ENCODE data around the gene TRIAP1. TPM values are rescaled to one million over a fixed set of nuclear protein-coding genes. Genes with fewer than 3 reads are reported as not detected.

Gene TRIAP1
- polyA plus RNA-seq, 1 donor (not counting 4 experiments of a cell fraction or from before 2014, with no cell fraction given): 71.1 TPM

GRCh38 chr12:120422892-120423456 is 23.2 kb downstream of the TRIAP1 start:
- H3K4me1 ChIP-seq (ENCODE audit: control insufficient read depth, extremely low read depth, insufficient read depth, low read length): no peaks in the 10 kb centered on the region
- H3K9ac ChIP-seq (ENCODE audit: control insufficient read depth, extremely low read depth, insufficient read depth, low read length): no peak overlapping the region
- H3K4me2 ChIP-seq (ENCODE audit: control insufficient read depth, extremely low read depth, insufficient read depth, low read depth, low read length): no peak overlapping the region
- H3K4me3 ChIP-seq (ENCODE audit: control insufficient read depth in 2 of 3, extremely low read depth in 1 of 3, insufficient read depth in 2 of 3, low read depth in 1 of 3, low read length in 3 of 3): no peak overlapping the region
- DNase-seq (ENCODE audit: low read depth, low spot score) (no peak), FAIRE-seq (no peak)
- H3K9me3 ChIP-seq (ENCODE audit: control insufficient read depth, low read depth, low read length): no peaks in the 10 kb centered on the region
- no peaks in the 10 kb centered on the region for H3K36me3 ChIP-seq (ENCODE audit: control insufficient read depth in 2 of 2, extremely low read depth in 1 of 2, insufficient read depth in 2 of 2, low read length in 2 of 2)
- H3K79me2 ChIP-seq (ENCODE audit: control insufficient read depth, insufficient read depth, low read length): no peaks in the 10 kb centered on the region
- H4K20me1 ChIP-seq (ENCODE audit: control insufficient read depth, extremely low read depth, insufficient read depth, low read length): no peaks in the 10 kb centered on the region
- H3K27ac ChIP-seq (ENCODE audit: control insufficient read depth, insufficient read depth, low read length): no peak overlapping the region
- dilution Hi-C loops (cut with MboI; ENCODE audit: extremely low pct_ligation_motif_present, low sequenced_read_pairs): no loop called here
- TF ChIP-seq CTCF (optimal IDR thresholded peaks at IDR 0.05 in 1 of 3, IDR thresholded peaks at IDR 0.05 in 1 of 3, conservative IDR thresholded peaks at IDR 0.05 in 1 of 3; ENCODE audit: extremely low read depth in 1 of 3, insufficient read depth in 2 of 3, low read length in 3 of 3) (no peak), EZH2 (IDR thresholded peaks at IDR 0.05; ENCODE audit: low read length) (no peak)
- H3K27me3 ChIP-seq (ENCODE audit: control insufficient read depth, extremely low read depth, insufficient read depth, low read length): no peaks in the 10 kb centered on the region
- H2AFZ ChIP-seq (ENCODE audit: control insufficient read depth, low read length): no peak overlapping the region
- H3K9me1 ChIP-seq (ENCODE audit: control insufficient read depth, extremely low read depth, insufficient read depth, low read length): no peaks in the 10 kb centered on the region

GRCh38 chr12:120421701-120422100 is 24.5 kb downstream of the TRIAP1 start:
- Histone ChIP-seq H3K27me3 (ENCODE audit: control insufficient read depth, extremely low read depth, insufficient read depth, low read length) (no peaks in the 10 kb centered on the region), H3K4me1 (ENCODE audit: control insufficient read depth, extremely low read depth, insufficient read depth, low read length) (no peaks in the 10 kb centered on the region), H3K27ac (ENCODE audit: control insufficient read depth, insufficient read depth, low read length) (no peak overlapping the region), H3K9ac (ENCODE audit: control insufficient read depth, extremely low read depth, insufficient read depth, low read length) (no peak overlapping the region), H3K9me3 (ENCODE audit: control insufficient read depth, low read depth, low read length) (no peaks in the 10 kb centered on the region), H4K20me1 (ENCODE audit: control insufficient read depth, extremely low read depth, insufficient read depth, low read length) (no peaks in the 10 kb centered on the region), H3K4me2 (ENCODE audit: control insufficient read depth, extremely low read depth, insufficient read depth, low read depth, low read length) (no peak overlapping the region), H2AFZ (ENCODE audit: control insufficient read depth, low read length) (no peak overlapping the region), H3K9me1 (ENCODE audit: control insufficient read depth, extremely low read depth, insufficient read depth, low read length) (no peaks in the 10 kb centered on the region), H3K79me2 (ENCODE audit: control insufficient read depth, insufficient read depth, low read length) (no peaks in the 10 kb centered on the region), H3K4me3 (ENCODE audit: control insufficient read depth in 2 of 3, extremely low read depth in 1 of 3, insufficient read depth in 2 of 3, low read depth in 1 of 3, low read length in 3 of 3) (no peak overlapping the region), H3K36me3 (ENCODE audit: control insufficient read depth in 2 of 2, extremely low read depth in 1 of 2, insufficient read depth in 2 of 2, low read length in 2 of 2) (no peaks in the 10 kb centered on the region)
- no peak for FAIRE-seq
- DNase-seq (ENCODE audit: low read depth, low spot score): no peak
- TF ChIP-seq EZH2 (IDR thresholded peaks at IDR 0.05; ENCODE audit: low read length) (no peak), CTCF (optimal IDR thresholded peaks at IDR 0.05 in 1 of 3, IDR thresholded peaks at IDR 0.05 in 1 of 3, conservative IDR thresholded peaks at IDR 0.05 in 1 of 3; ENCODE audit: extremely low read depth in 1 of 3, insufficient read depth in 2 of 3, low read length in 3 of 3) (no peak)
- dilution Hi-C loops (cut with MboI; ENCODE audit: extremely low pct_ligation_motif_present, low sequenced_read_pairs): no loop called here
